Suprapubic skin (tissue), 4 donors: ENCODE measurements around the gene STXBP5.

Experiments used
- EP300 ChIP-seq: sonication (generic); formaldehyde crosslinking; IDR thresholded peaks from one replicate; pipeline ENCODE4 v1.6.1; 2017; ENCODE audit warnings: antibody characterized with exemption
- POLR2AphosphoS5 ChIP-seq, 3 donors: sonication (generic); formaldehyde crosslinking; IDR thresholded peaks; one replicate each; pipeline ENCODE4 v1.6.1; 2017; ENCODE audit warnings: antibody characterized with exemption in 3 of 3
- TF ChIP-seq, protein P1 (sequence below), 2 donors: fragments of 200-600 bp in 1 of 2; fragments of 450-650 bp in 1 of 2; sonication (generic) in 1 of 2; IDR thresholded peaks; one replicate each; pipeline ENCODE4 v1.5.1; 2016 to 2019; ENCODE audit warnings: antibody characterized with exemption in 2 of 2, mild to moderate bottlenecking in 1 of 2, moderate library complexity in 1 of 2

DNA sequence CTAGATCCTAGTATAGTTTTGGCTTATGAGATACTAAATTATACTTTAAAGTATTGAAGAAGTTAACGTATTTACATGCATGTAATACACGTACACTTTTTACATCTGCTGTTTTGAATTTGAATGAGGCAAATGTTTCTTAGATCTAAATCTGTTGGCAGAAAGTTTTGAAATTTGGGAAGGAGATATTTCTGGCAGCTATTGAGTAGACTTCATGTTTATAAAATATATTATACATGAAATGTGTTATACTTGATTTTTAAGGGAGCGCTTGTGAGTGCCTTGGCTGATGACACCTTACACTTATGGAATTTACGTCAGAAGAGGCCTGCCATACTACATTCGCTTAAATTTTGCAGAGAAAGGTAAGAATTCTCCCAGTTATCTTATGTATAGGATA is 34.7 kb downstream of the STXBP5 start:
- TF ChIP-seq, protein P1, sequence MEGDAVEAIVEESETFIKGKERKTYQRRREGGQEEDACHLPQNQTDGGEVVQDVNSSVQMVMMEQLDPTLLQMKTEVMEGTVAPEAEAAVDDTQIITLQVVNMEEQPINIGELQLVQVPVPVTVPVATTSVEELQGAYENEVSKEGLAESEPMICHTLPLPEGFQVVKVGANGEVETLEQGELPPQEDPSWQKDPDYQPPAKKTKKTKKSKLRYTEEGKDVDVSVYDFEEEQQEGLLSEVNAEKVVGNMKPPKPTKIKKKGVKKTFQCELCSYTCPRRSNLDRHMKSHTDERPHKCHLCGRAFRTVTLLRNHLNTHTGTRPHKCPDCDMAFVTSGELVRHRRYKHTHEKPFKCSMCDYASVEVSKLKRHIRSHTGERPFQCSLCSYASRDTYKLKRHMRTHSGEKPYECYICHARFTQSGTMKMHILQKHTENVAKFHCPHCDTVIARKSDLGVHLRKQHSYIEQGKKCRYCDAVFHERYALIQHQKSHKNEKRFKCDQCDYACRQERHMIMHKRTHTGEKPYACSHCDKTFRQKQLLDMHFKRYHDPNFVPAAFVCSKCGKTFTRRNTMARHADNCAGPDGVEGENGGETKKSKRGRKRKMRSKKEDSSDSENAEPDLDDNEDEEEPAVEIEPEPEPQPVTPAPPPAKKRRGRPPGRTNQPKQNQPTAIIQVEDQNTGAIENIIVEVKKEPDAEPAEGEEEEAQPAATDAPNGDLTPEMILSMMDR (IDR thresholded peaks at IDR 0.05): no peak
- TF ChIP-seq POLR2AphosphoS5 (IDR thresholded peaks at IDR 0.05): no peak
- no peak for TF ChIP-seq EP300
